ENCODE data around the gene CABLES2. TPM values are rescaled to one million over a fixed set of nuclear protein-coding genes. Genes with fewer than 3 reads are reported as not detected.

The CABLES2 gene
- total RNA-seq, 1 experiment from 2014 or later, result 7.5 TPM

DNA sequence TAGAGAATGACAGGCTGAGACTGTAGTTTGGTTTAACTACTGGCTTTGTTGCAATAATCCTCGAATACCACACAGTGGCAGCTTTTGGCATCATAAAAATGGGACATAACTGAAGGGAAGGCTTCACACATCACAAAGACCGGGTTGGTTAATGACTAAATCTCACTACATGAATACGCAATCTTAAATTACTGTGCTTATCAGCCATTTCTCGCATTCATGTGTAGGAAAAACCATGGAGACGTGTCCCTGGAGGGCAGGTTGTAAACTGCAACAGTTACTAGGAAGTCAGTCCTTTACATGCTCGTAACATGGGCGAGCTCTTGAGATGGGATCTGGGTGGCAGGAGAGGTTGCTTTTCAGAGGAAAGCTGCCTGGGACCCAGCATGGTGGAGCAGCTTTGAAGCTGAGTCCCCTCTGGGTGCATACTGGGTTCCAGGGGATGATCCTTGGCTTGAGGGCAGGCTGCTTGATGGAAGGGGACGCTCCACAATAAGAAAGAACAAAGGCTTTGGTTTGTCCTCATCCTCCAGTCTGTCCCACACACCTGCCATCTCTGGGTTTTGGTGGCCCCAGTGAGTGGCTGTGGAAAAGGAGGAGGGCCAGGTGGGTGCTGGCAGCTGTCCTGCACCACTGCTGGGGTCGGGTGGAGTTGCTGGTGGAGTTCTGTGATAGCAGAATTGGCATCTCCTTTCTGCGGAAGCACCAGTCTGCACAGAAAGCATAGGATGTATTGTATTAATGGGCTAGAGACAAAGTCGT, 18.1 kb downstream of the CABLES2 start (continued):
- TF ChIP-seq AR (CRISPR knock-in tag; IDR thresholded peaks at IDR 0.05) (peak; percentile 52; the same call in 1 of the 2 replicates), E2F1 (CRISPR knock-in tag; IDR thresholded peaks at IDR 0.05) (no peak), ZNF423 (CRISPR knock-in tag; IDR thresholded peaks at IDR 0.05) (no peak), KAT7 (CRISPR knock-in tag; IDR thresholded peaks at IDR 0.05; ENCODE audit: borderline replicate concordance) (no peak), NFE2L1 (CRISPR knock-in tag; IDR thresholded peaks at IDR 0.05) (no peak), SMAD3 (CRISPR knock-in tag; IDR thresholded peaks at IDR 0.05; ENCODE audit: borderline replicate concordance) (0 out of 2 replicates have a peak, but pooled peaks have one; percentile 15), FOXP1 (CRISPR knock-in tag; IDR thresholded peaks at IDR 0.05; ENCODE audit: borderline replicate concordance) (0 out of 2 replicates have a peak, but pooled peaks have one; percentile 28), CBFB (CRISPR knock-in tag; IDR thresholded peaks at IDR 0.05; ENCODE audit: low read depth) (no peak), ETV6 (CRISPR knock-in tag; IDR thresholded peaks at IDR 0.05) (no peak), MAX (CRISPR knock-in tag; IDR thresholded peaks at IDR 0.05) (no peak), PRRX2 (CRISPR knock-in tag; IDR thresholded peaks at IDR 0.05) (peak; percentile 5; the same call in 1 of the 2 replicates)
- TF ChIP-seq, protein P1, sequence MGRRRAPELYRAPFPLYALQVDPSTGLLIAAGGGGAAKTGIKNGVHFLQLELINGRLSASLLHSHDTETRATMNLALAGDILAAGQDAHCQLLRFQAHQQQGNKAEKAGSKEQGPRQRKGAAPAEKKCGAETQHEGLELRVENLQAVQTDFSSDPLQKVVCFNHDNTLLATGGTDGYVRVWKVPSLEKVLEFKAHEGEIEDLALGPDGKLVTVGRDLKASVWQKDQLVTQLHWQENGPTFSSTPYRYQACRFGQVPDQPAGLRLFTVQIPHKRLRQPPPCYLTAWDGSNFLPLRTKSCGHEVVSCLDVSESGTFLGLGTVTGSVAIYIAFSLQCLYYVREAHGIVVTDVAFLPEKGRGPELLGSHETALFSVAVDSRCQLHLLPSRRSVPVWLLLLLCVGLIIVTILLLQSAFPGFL (CRISPR knock-in tag; IDR thresholded peaks at IDR 0.05; ENCODE audit: borderline replicate concordance), result no peak
- TF ChIP-seq, protein P2, sequence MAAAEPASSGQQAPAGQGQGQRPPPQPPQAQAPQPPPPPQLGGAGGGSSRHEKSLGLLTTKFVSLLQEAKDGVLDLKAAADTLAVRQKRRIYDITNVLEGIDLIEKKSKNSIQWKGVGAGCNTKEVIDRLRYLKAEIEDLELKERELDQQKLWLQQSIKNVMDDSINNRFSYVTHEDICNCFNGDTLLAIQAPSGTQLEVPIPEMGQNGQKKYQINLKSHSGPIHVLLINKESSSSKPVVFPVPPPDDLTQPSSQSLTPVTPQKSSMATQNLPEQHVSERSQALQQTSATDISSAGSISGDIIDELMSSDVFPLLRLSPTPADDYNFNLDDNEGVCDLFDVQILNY (CRISPR knock-in tag; IDR thresholded peaks at IDR 0.05), result no peak

GRCh38 chr20:62387933-62388635, 19.0 kb downstream of the CABLES2 start:
- ATAC-seq, result no peak
- DNase-seq (ENCODE audit: low spot score), result no peak
- CTCF ChIA-PET, result no interaction called here
- no peak for TF ChIP-seq ZNF219 (CRISPR knock-in tag; IDR thresholded peaks at IDR 0.05; ENCODE audit: borderline replicate concordance)
- TF ChIP-seq, protein P3, sequence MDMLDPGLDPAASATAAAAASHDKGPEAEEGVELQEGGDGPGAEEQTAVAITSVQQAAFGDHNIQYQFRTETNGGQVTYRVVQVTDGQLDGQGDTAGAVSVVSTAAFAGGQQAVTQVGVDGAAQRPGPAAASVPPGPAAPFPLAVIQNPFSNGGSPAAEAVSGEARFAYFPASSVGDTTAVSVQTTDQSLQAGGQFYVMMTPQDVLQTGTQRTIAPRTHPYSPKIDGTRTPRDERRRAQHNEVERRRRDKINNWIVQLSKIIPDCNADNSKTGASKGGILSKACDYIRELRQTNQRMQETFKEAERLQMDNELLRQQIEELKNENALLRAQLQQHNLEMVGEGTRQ (CRISPR knock-in tag; IDR thresholded peaks at IDR 0.05), result no peak
- TF ChIP-seq NFE2L1 (CRISPR knock-in tag; IDR thresholded peaks at IDR 0.05), result no peak
- no peak for TF ChIP-seq FOXK1 (CRISPR knock-in tag; IDR thresholded peaks at IDR 0.05)
- TF ChIP-seq ARID4B (CRISPR knock-in tag; IDR thresholded peaks at IDR 0.05; ENCODE audit: borderline replicate concordance), result no peak
- TF ChIP-seq CTCF (IDR thresholded peaks at IDR 0.05), result no peak
- TF ChIP-seq SOX15 (CRISPR knock-in tag; IDR thresholded peaks at IDR 0.05), result no peak

More at GRCh38 chr20:62387933-62388635, 19.0 kb downstream of the CABLES2 start:
- H3K9me3 Mint-ChIP-seq, result no peaks in the 10 kb centered on the region
- no peaks in the 10 kb centered on the region for H3K27me3 Mint-ChIP-seq (ENCODE audit: low read depth)
- POLR2A ChIA-PET, result interaction anchor here (0.6 to 0.7 kb wide), 2 partner anchors 91 to 268 kb away, joined by 4 to 6 read pairs; no protein-coding TSS in a partner anchor
- H3K4me1 Mint-ChIP-seq, result peaks cover 30% of the 10 kb centered on the region
- H3K4me3 Mint-ChIP-seq, result peak overlapping the region; percentile 89
- peaks cover 21% of the 10 kb centered on the region for H3K36me3 Mint-ChIP-seq
- peak overlapping the region; percentile 75 for H3K27ac Mint-ChIP-seq
